HG03575 (cell line): ENCODE data around the gene NTRK1.
"Not testable (repeated sequence)": the region's sequence is repeated elsewhere in the genome, so short reads cannot be mapped to it uniquely, and the experiment has no call there.

Experiments
- ATAC-seq: cut with Tn5 transposase; IDR thresholded peaks from one replicate; pipeline ENCODE4 v1.9.1; 2021; ENCODE audit not compliant: unreplicated experiment, insufficient number of reproducible peaks, low FRiP score; ENCODE audit errors: extremely low read depth

The NTRK1 gene

GRCh38 chr1:156923670-156924477 is 63.2 kb downstream of the NTRK1 start:
- ATAC-seq, result no peak

GRCh38 chr1:156924478-156925153 is 64.0 kb downstream of the NTRK1 start:
- no peak for ATAC-seq

- no peak for ATAC-seq
Measured at GRCh38 chr1:156925154-156926010, 64.7 kb downstream of the NTRK1 start.

GRCh38 chr1:156926175-156926574 is 65.5 kb downstream of the NTRK1 start:
- no peak for ATAC-seq

GRCh38 chr1:156926695-156927094 is 66.0 kb downstream of the NTRK1 start:
- ATAC-seq, result not testable (repeated sequence)

GRCh38 chr1:156927215-156928042 is 66.8 kb downstream of the NTRK1 start:
- no peak for ATAC-seq

GRCh38 chr1:156928043-156928602 is 67.5 kb downstream of the NTRK1 start:
- no peak for ATAC-seq

- no peak for ATAC-seq
Measured at GRCh38 chr1:156929596-156930238, 69.1 kb downstream of the NTRK1 start.

GRCh38 chr1:156930483-156930882 is 69.8 kb downstream of the NTRK1 start:
- no peak for ATAC-seq
